Activated CD4-positive, CD25-positive, alpha-beta regulatory T cell (primary cell): ENCODE measurements around the gene AANAT.

ENCODE experiments used
- DNase-seq, 4 experiments: peaks; one replicate each; lab custom pipeline; 2025; lab: John Stamatoyannopoulos, UW

Gene AANAT

DNA sequence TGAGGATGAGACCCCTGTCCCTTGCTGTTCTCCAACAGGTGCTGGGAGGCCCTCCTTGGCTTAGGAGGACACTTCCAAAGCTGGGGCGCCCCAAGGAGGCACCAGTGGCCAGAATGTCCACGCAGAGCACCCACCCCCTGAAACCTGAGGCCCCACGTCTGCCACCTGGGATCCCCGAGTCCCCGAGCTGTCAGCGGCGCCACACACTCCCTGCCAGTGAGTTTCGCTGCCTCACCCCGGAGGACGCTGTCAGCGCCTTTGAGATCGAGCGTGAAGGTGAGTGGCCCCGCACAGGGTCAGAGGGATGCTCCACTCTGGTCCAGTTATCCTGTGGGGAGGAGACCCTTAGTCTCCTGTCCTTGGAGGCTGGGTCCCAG lies 1.2 kb downstream of the AANAT start:
- DNase-seq, result no peak

DNA sequence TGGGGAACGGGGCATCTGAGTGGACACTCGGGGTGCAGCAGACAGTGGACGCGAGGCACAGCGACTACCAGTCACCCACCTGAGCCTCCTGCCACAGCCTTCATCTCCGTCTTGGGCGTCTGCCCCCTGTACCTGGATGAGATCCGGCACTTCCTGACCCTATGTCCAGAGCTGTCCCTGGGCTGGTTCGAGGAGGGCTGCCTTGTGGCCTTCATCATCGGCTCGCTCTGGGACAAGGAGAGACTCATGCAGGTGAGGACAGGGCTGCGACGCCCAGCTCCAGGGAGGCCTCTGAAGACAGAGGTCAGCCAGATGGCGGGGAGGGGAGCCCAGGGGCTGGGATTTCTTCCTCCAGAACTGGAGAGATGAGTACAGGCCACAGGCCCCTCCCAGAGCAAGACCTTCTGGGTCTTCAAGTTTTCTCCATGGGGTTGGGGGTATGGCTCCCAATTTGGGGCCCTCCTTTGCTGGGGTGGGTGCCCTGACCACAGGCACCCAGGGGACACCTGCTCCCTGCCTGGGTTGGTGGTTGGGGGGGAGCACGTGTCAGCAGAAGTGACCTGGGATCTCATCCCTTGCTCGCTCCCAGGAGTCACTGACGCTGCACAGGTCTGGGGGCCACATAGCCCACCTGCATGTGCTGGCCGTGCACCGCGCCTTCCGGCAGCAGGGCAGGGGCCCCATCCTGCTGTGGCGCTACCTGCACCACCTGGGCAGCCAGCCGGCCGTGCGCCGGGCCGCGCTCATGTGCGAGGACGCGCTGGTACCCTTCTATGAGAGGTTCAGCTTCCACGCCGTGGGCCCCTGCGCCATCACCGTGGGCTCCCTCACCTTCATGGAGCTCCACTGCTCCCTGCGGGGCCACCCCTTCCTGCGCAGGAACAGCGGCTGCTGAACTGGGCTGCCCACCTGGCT lies 1.9 kb downstream of the AANAT start:
- no peak for DNase-seq

DNA sequence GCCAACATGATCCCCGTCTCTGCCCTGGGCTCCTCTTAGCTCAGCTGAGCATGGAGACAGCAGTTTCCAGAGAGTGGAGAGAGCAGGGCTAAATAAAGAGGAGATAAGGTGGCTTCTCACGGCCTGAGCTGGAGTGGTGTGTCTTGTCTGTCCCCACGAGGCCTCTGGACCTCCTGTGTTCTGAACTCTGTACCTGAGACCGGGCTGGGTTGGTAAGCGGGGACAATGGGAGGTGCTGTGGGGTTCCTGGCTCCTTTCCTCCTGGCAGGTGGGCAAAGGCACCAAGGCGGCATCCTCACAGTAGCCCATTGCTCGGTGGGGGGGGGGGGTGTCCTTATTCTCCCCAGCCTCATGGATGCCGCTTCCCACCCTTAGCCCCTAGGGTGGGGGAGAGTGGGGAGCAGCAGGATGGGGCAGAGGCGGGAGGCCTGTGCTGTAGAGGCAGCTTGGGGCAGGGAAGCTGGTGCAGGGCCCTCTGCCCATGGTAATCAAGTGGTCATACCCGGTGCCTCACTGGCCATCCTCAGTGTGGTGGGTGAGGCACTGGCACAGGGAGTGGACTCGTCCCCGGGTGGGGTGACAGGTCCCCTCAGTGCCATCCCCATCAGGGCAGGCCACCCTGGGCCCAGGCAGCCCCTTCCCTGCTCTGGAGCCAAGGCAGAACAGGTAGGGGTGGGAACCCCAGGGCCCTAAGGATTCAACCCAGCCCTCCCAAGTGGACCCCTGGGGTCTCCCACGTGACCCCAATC lies 2.8 kb downstream of the AANAT start:
- DNase-seq, result no peak

DNA sequence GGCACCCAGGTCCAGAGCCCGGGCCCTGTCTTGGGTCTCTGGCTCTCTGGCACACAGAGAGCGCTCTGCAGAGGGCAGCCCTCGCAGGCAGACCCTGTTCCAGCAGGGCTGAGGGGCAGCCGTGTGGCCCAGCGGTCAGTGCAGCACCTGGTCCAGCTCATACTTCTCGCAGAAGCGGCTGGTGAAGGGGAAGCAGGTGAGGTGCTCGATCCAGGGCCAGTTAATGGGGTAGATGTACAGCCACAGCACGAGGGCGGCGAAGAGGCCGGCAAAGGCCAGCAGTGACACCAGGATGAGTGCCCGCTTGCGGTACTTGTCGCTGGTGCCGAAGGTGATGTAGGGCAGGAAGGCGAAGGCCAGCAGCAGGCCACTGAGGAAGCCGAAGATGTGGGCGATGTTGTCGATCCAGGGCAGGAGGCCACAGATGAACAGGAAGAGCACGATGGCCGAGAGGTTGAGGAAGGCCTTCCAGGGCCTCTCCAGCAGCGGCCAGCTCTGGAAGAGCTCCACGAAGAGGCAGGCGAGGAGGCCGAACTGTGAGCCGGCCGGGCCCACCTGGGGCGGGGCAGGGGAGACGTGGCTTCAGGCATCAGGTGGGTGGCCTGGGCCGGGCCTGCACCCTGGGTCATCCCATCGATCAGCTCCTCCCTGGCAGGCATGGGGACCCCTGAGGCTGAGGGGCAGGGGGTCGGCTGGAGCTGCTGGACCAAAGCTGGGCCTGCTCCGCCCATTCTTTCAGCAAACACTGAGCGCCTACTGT lies 4.3 kb downstream of the AANAT start:
- DNase-seq, result no peak

DNA sequence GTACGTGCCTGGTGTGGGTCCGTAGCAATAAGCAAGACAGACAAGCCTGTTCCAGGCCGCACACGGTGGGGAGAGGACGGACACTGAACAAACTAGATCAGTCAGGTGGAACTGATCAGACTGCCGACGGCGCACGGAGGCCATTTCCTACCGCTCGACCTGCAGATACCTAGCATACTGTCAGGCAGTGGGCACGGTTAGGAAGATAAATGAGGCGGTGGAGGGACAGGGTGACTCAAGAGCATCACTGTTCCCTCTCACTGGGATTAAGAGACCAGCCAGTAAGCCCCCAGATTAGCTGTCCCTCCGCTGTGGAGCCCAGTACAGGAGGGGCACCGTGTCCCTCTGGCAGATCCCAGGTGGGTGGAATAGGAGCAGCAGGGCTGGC lies 4.8 kb downstream of the AANAT start:
- no peak for DNase-seq

DNA sequence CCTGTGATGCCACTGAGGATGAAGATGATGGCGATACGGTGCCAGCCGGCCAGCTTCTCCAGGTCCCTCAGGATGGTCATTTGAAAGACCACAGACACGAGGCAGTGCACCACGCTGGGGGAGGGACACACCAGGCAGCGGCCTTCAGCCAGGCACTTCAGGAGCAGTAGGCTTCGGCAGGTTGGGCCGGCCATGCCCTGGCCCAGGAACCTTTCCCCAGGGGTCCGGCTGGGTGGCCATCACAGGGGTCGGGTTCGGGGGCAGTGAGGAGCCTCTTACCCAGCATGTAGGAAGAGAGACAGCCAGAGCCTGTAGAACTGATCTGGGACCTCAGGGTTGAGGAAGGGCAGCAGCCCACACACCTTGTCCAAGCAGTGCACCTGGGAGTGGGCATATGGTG lies 5.3 kb downstream of the AANAT start:
- no peak for DNase-seq

DNA sequence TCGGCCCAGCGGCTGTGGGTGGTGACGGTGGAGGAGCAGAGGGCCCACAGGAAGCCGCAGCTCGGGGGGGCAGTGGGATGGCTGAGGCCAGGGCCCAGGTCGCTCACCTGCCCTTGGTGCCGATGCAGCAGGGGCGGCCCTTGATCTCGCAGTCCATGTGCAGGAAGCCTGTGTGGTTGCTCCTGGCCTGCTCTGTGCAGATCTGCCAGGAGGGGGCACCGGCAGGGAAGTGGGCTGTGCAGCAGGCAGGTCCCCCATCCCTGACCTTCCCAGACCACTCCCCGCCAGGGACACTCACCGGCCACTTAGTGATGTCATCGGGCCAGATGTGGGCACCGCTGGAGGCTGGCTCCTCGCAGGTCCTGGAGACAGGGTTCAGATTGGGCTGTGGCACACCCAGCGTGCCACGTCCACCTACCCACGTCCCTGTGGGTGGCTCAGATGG lies 6.2 kb downstream of the AANAT start:
- DNase-seq, result no peak

DNA sequence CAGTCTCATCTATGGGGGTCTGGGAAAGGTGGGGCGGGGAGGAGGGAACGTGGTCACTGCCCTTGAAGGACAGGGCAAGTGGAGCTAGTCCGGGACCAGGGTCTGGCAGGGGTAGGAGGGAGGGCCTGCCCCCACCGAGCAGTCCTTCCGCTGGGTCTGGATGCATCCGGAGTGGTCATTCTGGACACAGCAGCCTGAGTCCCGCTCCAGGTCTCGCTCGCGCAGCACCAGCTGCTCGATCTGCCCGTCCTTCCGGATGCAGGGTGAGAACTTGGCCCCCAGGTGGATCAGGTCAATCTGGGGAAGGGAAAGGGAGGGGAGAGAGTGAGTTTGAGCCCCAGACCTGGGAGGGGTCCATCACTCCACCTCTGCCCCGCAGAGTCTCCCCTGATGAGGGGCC lies 6.8 kb downstream of the AANAT start:
- no peak for DNase-seq

DNA sequence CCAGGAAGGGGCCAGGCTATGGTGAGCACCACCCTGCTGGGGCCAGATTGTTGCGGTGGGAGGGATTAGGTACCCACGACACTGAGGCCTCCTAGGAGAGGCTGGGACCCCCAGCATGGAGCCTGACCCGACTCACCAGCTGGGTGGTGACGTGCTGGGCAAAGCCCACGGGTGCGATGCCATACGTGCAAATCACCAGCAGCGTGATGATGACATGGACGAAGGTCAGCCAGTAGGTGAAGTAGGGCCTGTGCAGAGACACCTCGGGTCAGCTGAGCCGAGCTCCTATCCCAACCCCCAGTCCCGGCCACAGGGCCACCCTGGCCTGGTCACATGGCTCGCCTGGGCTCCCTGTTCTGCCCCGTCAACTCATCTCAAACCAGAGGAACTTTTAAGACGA lies 7.5 kb downstream of the AANAT start:
- DNase-seq, result no peak

DNA sequence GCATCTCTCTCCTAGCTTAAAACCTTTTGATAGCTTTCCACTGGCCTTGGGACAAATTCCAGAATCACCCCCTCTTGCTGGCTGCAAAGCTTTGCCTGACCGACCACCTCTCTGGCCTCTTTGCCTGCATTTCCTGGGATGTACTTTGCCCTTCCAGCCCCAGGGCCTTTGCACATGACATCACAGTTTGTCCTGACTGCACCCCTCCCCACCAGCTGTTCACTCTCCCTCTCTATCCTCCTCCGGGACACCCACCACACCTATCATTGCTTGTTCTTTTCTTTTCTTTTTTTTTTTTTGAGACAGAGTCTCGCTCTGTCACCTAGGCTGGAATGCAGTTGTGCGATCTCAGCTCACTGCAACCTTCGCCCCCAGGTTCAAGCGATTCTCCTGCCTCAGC lies 7.9 kb downstream of the AANAT start:
- DNase-seq, result no peak

DNA sequence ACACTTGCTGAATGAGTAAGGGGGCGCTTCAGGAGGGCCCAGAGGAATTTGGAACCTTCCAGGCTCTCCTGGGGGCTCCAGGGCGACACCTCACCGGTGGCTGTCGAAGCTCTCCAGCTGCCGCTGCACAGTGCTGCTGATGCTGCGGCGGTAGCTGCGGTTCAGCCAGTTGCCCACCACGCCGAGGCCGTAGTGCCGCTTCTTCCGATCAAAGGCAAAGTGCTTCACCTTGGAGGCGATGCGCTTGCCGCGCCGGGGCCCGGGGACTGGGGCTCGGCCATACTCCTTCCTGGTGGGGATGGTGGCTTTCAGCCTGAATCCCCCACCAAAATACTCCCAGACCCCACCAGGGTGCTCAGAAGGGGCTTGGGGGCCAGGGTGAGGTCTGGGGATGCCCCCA lies 9.3 kb downstream of the AANAT start:
- no peak for DNase-seq

DNA sequence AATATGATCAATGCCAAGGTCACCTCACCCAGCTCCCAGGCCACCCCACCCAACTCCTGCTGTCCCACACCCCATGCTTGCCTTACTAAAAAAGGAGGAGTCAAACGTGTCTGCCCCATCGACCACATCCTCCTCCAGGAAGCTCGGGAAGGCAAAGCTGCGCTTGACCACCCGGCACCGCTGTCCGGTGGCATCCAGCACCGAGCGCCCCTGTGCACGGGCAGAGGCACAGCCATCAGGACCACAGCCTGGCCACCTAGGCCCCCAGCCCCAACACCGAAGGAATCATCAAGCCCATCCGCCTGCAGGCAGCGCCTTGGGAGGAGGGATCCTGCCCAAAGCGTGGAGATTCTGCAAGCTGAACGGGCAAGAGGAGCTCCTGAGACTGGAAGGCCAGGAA lies 10.2 kb downstream of the AANAT start:
- DNase-seq, result no peak

DNA sequence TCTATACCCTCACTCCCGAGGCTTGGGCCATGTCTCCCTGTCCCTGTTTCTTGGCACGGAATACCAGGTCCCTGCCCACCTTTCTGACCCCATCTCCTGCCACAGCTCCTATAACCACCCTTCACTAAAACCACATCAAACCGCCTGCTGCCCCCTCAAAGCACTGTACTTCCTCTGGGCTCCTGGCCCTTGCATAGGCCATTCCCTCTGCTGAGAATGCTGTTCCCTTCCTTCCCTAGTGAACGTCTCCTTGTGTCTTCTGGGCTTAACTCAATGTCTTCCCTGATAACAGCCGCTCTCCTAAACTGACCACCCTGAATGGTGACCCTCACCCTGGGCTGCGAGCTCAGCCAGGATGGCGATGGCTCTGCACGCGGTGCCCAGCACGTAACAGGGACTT lies 10.7 kb downstream of the AANAT start:
- DNase-seq, result no peak

DNA sequence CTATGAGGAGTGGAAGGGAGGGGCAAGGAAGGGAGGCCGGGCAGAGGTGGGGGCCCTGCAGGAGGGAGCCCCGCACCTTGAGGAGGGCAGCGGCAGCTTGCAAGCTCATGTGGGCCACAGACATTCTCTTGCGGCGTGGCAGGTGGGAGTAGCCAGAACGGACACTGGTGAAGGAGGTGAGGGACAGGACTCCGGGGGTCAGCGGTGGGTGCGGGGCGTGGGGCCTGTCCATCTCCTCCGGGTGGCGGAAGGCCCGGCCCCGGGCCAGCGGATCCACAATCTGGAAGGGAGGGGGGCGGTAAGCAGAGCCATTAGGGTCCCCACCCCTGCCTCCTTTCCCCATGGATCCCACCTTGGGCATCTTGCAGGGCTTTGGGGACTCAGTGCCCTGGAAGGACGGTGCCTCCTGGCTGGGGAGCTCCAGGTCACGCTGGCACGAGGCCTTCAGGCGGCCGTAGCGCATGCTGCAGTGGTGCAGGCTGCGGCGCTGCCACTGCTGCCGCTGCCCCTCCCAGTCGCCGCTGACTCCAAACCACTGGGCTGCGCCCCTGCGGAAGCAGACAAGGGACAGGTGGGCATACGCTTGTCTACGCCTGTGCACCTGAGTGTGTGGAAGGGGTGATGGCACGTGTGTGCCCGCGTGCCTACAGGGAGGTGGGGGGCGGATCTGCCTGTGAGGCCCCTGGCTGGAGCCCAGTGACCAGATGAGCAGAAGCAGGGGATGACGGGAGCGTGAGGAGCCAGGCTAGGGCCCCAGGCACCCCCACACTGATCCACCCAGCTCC lies 11.5 kb downstream of the AANAT start:
- DNase-seq, result no peak

DNA sequence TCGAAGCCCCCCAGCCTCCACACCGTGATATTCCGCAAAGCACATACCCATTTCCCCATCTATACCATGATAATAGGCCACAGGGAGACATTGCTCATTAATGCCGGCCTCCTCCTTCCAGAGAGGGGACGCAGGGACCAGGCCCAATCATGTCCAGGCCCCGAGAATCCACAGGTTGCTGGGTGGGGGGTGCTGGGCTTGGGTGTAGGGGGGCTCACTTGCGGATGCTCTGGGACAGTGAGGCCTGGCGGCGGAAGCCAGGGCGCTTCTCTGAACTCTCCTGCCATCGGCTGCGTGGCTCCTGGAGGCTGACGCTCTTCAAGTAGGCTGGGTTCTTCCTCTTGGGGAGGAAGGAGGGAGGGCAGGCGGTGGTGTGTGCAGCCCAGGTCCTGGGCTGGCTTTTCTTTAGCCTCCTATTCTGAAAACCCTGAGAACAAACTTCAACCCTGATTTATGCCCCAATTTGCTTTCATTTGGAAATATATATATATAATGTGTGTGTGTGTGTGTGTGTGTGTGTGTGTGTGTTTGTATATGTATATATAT lies 12.2 kb downstream of the AANAT start:
- no peak for DNase-seq

DNA sequence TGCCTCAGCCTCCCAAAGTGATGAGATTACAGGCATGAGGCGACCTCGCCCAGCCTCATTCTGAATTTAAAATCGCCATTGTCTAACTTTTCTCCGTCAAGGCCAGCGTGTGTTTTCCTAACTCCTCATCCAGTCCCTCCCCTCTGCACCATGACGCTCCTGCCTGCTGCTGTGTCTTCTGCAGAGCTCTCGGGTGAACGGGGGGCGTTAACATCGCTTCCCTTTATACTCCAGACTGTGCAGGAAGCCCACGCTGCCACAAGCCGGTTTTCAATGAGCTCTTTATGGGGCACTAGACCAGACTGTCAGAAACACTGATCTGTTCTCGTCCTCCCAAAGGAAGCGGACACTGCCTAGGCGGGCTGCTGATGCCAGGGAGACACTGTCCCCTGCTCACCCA lies 13.2 kb downstream of the AANAT start:
- no peak for DNase-seq

DNA sequence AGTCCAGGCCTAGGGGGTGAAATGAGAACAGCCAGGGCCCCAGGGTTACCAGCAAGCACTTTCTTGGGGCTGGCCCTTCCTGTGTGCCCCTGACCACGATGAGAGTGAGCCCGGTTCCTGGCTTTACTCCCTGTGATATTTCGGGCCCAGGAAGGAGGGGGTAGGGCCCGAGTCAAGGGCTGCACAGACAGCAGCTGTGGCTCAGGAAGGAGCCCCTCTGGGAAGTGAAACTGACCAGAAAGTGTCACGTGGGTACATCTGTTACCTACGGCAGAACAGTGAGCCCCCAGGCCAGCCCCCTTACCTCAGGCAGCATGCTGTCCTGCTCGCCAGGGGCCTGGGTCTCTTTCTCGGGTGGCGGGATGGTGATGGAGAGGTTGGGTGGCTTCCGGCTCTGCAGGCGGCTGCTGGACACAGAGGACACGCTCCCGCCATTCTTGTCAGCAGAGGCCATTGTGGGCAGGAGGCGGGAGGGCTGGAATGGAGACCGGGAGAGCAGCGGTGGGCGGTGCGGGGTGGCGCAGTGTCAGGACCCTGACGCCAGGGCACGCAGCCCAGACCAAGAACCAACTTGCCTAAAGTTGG lies 13.8 kb downstream of the AANAT start:
- no peak for DNase-seq

DNA sequence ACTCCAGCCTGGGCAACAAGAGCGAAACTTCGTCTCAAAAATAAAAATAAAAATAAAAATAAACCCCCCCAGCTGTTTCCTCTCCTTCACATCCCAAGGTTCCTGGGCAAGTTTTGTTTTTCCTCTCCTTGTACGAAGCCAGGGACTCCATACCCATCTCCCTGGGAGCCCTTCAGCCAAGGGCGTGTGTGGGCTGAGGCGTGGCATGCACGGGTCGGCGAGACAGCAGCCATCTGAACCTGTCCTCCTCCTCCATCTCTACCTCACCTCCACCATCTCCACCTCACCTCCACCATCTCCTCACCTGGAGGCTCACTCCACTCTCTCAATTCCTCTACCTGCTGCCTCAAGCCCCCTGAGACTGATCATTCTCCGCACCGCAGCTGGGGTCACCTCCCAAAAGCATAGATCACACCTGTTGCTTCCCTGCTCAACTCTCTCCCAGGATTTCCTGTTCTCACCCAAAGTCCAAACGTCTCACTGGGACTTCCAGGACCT lies 16.9 kb downstream of the AANAT start:
- DNase-seq, result no peak

DNA sequence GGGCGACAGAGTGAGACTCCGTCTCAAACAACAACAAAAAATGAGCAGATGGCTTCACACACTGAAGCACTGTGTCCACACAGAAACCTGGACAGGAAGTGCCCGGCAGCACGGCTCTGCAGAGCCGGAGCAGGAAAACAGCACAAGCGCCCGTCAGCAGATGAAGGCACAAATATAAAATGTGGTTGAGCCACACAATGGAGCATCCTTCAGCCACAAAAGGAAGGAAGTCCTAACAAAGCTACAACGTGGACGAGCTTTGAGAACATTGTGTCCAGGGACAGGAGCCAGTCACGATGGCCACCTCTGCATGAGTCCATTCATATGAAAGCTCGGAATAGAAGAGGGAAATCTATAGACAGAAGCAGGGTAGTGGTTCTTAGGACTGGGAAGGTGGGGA lies 18.2 kb downstream of the AANAT start:
- no peak for DNase-seq

DNA sequence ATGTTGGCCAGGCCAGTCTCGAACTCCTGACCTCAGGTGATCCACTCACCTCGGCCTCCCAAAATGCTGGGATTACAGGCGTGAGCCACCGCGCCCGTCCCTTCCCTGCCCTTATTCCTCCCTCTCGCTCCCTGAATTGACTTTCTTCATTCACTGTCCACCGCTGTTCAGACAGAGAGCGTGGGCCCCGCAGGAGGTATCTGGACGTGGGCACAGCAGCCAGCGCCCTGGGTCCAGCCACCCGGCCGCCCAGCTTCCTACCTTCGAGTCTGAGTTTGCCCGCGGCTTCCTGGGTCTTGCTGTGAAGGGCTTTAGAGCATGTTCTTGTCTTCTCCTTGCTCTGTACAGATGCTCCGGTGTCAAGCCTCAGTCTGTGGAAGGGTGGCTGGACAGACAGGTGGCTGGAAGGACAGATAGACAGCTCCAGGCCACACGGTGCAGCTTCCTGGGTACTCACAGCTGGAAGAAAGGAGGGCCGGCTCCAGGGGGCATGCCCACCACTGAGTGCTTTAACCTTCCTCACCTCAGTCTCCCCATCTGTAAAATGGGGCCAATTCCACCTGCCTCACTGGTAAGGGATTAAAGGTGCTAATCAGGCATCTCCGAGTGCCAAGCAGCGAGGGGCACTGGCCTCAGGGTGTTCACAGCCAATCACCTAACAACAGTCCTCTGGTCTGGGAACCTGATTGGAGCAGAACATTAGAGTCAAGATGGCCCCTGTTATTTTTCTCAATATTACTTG lies 20.2 kb downstream of the AANAT start:
- DNase-seq, result no peak
